Endothelial cell of umbilical vein (primary cell): ENCODE measurements around the gene CHMP4B. TPM values are rescaled to one million over a fixed set of nuclear protein-coding genes. Genes with fewer than 3 reads are reported as not detected.

Experiments used
- BruUV-seq: library from RNA; stranded (reverse); fragments of 400-500 nt; replicated peaks from 2 replicates; lab custom pipeline; 2021; lab: Mats Ljungman, UMichigan
- CTCF ChIA-PET: fragments of 300-600, 350-600 bp; sonication (Branson Sonifier 250); formaldehyde crosslinking; loops from one replicate; lab custom pipeline; 2021; ENCODE audit warnings: antibody characterized with exemption, inconsistent platforms; lab: Charles Lee
- POLR2A ChIA-PET: fragments of 300-600, 350-600 bp; sonication (Branson Sonifier 250); formaldehyde crosslinking; loops from one replicate; lab custom pipeline; 2021; ENCODE audit warnings: antibody characterized with exemption, inconsistent platforms; lab: Charles Lee
- DNase-seq: peaks from one replicate; pipeline ENCODE4 v3.0.0-alpha.2; 2011; ENCODE audit warnings: low read depth, low spot score
- FAIRE-seq: peaks from 2 replicates; lab custom pipeline; 2011; peaks lifted over from hg19 to GRCh38; lab: Jason Lieb, UNC
- H2AFZ ChIP-seq: 2 replicates; pipeline ENCODE4 v1.6.0; 2012; ENCODE audit warnings: low read depth, low read length, control low read depth, inconsistent platforms
- H3K27ac ChIP-seq: 2 replicates; pipeline ENCODE4 v1.5.1; 2011; ENCODE audit warnings: low read depth, mild to moderate bottlenecking, control low read depth, low read length, moderate library complexity; ENCODE audit not compliant: insufficient read depth
- H3K27me3 ChIP-seq, 2 experiments: 2 replicates each; pipeline versions ENCODE4 v1.6.0 to v1.6.1; 2011; ENCODE audit warnings: low read length in 2 of 2, mixed read lengths in 1 of 2; ENCODE audit not compliant: control insufficient read depth in 2 of 2, insufficient read depth in 2 of 2
- H3K36me3 ChIP-seq, 2 experiments: 2 replicates in 1 of 2; 3 replicates in 1 of 2; pipeline ENCODE4 v1.5.1; 2011; ENCODE audit warnings: low read length in 2 of 2, mild to moderate bottlenecking in 1 of 2, moderate library complexity in 1 of 2; ENCODE audit not compliant: control insufficient read depth in 2 of 2, insufficient read depth in 2 of 2; ENCODE audit errors: extremely low read depth in 1 of 2
- H3K4me1 ChIP-seq: 3 replicates; pipeline ENCODE4 v1.5.1; 2011; ENCODE audit warnings: mild to moderate bottlenecking, low read length; ENCODE audit not compliant: control insufficient read depth, insufficient read depth; ENCODE audit errors: extremely low read depth
- H3K4me2 ChIP-seq: 2 replicates; pipeline ENCODE4 v1.6.1; 2011; ENCODE audit warnings: low read length, control low read depth, mixed read lengths; ENCODE audit not compliant: insufficient read depth
- H3K4me3 ChIP-seq, 3 experiments: fragments of 200-600 bp in 1 of 3; sonication (generic), shearing (Covaris generic) in 1 of 3; replicated peaks in 1 of 3; 2 replicates each; pipeline ENCODE4 v1.5.1; 2011 to 2016; ENCODE audit warnings: control low read depth in 3 of 3, low read length in 3 of 3, mild to moderate bottlenecking in 2 of 3, inconsistent platforms in 1 of 3, low read depth in 1 of 3, moderate library complexity in 1 of 3; ENCODE audit not compliant: insufficient read depth in 1 of 3
- H3K79me2 ChIP-seq: 2 replicates; pipeline ENCODE4 v1.6.0; 2012; ENCODE audit warnings: low read length, inconsistent platforms; ENCODE audit not compliant: control insufficient read depth, insufficient read depth
- H3K9ac ChIP-seq: replicated peaks from 2 replicates; pipeline ENCODE3; 2011; ENCODE audit warnings: low read length, control low read depth; ENCODE audit not compliant: insufficient read depth; ENCODE audit errors: extremely low read depth
- H3K9me1 ChIP-seq: replicated peaks from 3 replicates; pipeline ENCODE4 v1.6.0; 2011; ENCODE audit warnings: mild to moderate bottlenecking, low read length; ENCODE audit not compliant: control insufficient read depth, insufficient read depth; ENCODE audit errors: extremely low read depth
- H3K9me3 ChIP-seq: replicated peaks from 2 replicates; pipeline ENCODE4 v1.5.1; 2012; ENCODE audit warnings: low read length, inconsistent platforms; ENCODE audit not compliant: control insufficient read depth, insufficient read depth
- H4K20me1 ChIP-seq: replicated peaks from 2 replicates; pipeline ENCODE3; 2011; ENCODE audit warnings: mild to moderate bottlenecking, low read length; ENCODE audit not compliant: control insufficient read depth, insufficient read depth; ENCODE audit errors: extremely low read depth
- EZH2 ChIP-seq: IDR thresholded peaks from 2 replicates; pipeline ENCODE4 v1.6.1; 2012; ENCODE audit warnings: borderline replicate concordance, low read depth, mild to moderate bottlenecking, moderate library complexity, low read length, inconsistent platforms; ENCODE audit not compliant: severe bottlenecking
- FOS ChIP-seq: IDR thresholded peaks from 2 replicates; pipeline ENCODE4 v1.6.1; 2011; ENCODE audit warnings: mild to moderate bottlenecking, low read length, moderate library complexity, borderline replicate concordance; ENCODE audit not compliant: insufficient read depth
- GATA2 ChIP-seq: IDR thresholded peaks from 2 replicates; pipeline ENCODE4 v1.7.0; 2011; ENCODE audit warnings: low read depth, mild to moderate bottlenecking, moderate library complexity, mixed read lengths, low read length; ENCODE audit not compliant: insufficient read length, insufficient read depth
- JUN ChIP-seq: IDR thresholded peaks from 2 replicates; pipeline ENCODE4 v1.6.1; 2011; ENCODE audit warnings: borderline replicate concordance, low read depth; ENCODE audit not compliant: insufficient read length, insufficient read depth
- MYC ChIP-seq: IDR thresholded peaks from one replicate; pipeline ENCODE4 v1.6.1; 2011; ENCODE audit warnings: mild to moderate bottlenecking, low read depth, low read length
- POLR2A ChIP-seq: IDR thresholded peaks from 2 replicates; pipeline ENCODE4 v1.6.1; 2012; ENCODE audit warnings: low read depth, mild to moderate bottlenecking, control low read depth, low read length
- POLR2AphosphoS5 ChIP-seq: IDR thresholded peaks from 2 replicates; pipeline ENCODE4 v1.6.1; 2012; ENCODE audit warnings: low read depth, mild to moderate bottlenecking, control low read depth, low read length, moderate library complexity; ENCODE audit not compliant: insufficient read depth
- dilution Hi-C: fragments of 300-500 bp; cut with MboI; formaldehyde crosslinking; loops from one replicate; pipeline ENCODE4 v1.15.0; 2019; ENCODE audit warnings: low sequenced_read_pairs; ENCODE audit not compliant: extremely low pct_ligation_motif_present
- intact Hi-C: fragments of 100-400 bp; cut with micrococcal nuclease; formaldehyde crosslinking; loops from one replicate; pipeline ENCODE4 v1.10.0; 2022
- polyA plus RNA-seq, 4 experiments: library from polyadenylated mRNA; depleted of rRNA in 3 of 4; stranded (reverse) in 3 of 4; unstranded in 1 of 4; fragments of >200 nt; gene quantifications; 2 replicates each; pipeline versions ENCODE4 v1.2.1 to v1.2.3, GENCODE V29; 2011 to 2012; ENCODE audit warnings: missing spikeins in 1 of 4
- total RNA-seq: library from RNA; stranded (reverse); gene quantifications from 2 replicates; pipeline ENCODE4 v1.2.3, GENCODE V29; 2021
- TF ChIP-seq, protein P1 (sequence below): IDR thresholded peaks from 2 replicates; pipeline ENCODE4 v1.6.1; 2011; ENCODE audit not compliant: insufficient read depth, insufficient read length
- TF ChIP-seq, protein P2 (sequence below), 2 donors: IDR thresholded peaks; 1 replicate in 1 of 2; 2 replicates in 1 of 2; pipeline ENCODE4 v1.5.1; 2011; ENCODE audit warnings: low read length in 2 of 2, mild to moderate bottlenecking in 2 of 2, moderate library complexity in 2 of 2, control low read depth in 1 of 2, inconsistent platforms in 1 of 2, low read depth in 1 of 2; ENCODE audit not compliant: insufficient read depth in 1 of 2; ENCODE audit errors: extremely low read depth in 1 of 2

CHMP4B gene
- total and polyA plus RNA-seq, 2 donors (not counting 3 experiments of a cell fraction or from before 2014, with no cell fraction given) = 64.7 to 112 TPM

DNA sequence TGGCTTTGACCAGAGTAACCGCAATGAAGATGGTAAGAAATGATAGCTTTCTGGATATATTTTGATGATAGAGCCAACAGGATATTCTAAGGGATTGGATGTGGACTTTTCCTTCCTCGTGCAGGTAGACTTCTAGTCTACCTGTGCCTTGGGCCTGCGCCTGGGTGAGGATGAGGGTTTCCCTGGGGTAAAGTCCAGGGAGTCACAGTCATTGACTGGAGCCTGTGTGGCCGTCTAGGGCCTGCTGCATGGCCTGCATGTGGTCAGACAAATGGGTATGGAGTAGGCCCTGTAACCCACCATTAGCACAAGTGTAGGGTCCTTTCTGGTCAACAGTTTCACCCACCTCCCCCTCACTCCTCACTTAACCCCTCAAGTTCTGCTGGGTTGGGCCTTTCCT lies 12.7 kb upstream of the CHMP4B start:
- Histone ChIP-seq H4K20me1 (no peaks in the 10 kb centered on the region), H2AFZ (no peak overlapping the region), H3K9me3 (no peaks in the 10 kb centered on the region), H3K79me2 (no peaks in the 10 kb centered on the region), H3K4me2 (no peak overlapping the region), H3K27me3 (no peaks in the 10 kb centered on the region), H3K9ac (no peak overlapping the region), H3K4me3 (no peak overlapping the region), H3K9me1 (no peaks in the 10 kb centered on the region), H3K4me1 (peaks cover 3% of the 10 kb centered on the region), H3K27ac (no peak overlapping the region), H3K36me3 (no peaks in the 10 kb centered on the region)
- CTCF ChIA-PET = interaction anchor here (0.8 kb wide), 1 partner anchor 11 kb away, joined by 4 read pairs; no protein-coding TSS in a partner anchor
- no peak for DNase-seq
- no peak for TF ChIP-seq POLR2A
- TF ChIP-seq FOS = no peak
- no peak for TF ChIP-seq POLR2AphosphoS5
- TF ChIP-seq, protein P1, sequence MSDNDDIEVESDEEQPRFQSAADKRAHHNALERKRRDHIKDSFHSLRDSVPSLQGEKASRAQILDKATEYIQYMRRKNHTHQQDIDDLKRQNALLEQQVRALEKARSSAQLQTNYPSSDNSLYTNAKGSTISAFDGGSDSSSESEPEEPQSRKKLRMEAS = no peak
- no peak for TF ChIP-seq GATA2
- no peak for TF ChIP-seq EZH2
- TF ChIP-seq, protein P2, sequence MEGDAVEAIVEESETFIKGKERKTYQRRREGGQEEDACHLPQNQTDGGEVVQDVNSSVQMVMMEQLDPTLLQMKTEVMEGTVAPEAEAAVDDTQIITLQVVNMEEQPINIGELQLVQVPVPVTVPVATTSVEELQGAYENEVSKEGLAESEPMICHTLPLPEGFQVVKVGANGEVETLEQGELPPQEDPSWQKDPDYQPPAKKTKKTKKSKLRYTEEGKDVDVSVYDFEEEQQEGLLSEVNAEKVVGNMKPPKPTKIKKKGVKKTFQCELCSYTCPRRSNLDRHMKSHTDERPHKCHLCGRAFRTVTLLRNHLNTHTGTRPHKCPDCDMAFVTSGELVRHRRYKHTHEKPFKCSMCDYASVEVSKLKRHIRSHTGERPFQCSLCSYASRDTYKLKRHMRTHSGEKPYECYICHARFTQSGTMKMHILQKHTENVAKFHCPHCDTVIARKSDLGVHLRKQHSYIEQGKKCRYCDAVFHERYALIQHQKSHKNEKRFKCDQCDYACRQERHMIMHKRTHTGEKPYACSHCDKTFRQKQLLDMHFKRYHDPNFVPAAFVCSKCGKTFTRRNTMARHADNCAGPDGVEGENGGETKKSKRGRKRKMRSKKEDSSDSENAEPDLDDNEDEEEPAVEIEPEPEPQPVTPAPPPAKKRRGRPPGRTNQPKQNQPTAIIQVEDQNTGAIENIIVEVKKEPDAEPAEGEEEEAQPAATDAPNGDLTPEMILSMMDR (IDR thresholded peaks at IDR 0.05; ENCODE audit: extremely low read depth in 1 of 2, insufficient read depth in 1 of 2, low read depth in 1 of 2, low read length in 2 of 2) = no peak
- TF ChIP-seq MYC = no peak
- no peak for TF ChIP-seq JUN
- POLR2A ChIA-PET = no interaction called here
- dilution Hi-C loops = no loop called here
- intact Hi-C loops = no loop called here
- no TSS peak for BruUV-seq
- FAIRE-seq = no peak
